Activated CD8-positive, alpha-beta memory T cell treated with anti-CD3 and anti-CD28 coated beads, Interleukin-2, amount 50 U/mL, for 1 hour (primary cell): Measurements from ENCODE around the gene KCNK3.

ENCODE experiments used
- DNase-seq: peaks from one replicate; pipeline ENCODE4 v3.0.0-alpha.2; 2020; ENCODE audit errors: extremely low read depth

Gene KCNK3

DNA sequence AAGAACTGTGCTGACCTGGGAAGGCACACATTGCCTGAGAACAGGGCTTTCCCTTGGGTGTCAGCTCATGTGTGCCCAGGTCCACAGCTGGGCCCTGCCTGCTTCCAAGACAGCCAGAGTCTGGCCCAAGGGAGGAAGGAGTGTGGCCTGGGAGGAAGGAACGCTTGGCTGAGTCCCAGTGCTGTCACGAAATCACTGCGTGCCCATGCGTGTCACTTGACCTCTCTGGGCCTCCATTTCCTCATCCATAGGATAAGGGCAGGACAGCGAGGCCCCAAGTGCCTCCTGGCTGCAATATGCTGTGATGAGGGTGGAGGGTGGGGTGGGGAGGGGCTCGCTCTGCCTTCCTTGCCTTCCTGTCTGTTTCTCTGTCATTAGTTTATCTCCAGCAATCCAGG is 642 bp upstream of the KCNK3 start:
- no peak for DNase-seq

DNA sequence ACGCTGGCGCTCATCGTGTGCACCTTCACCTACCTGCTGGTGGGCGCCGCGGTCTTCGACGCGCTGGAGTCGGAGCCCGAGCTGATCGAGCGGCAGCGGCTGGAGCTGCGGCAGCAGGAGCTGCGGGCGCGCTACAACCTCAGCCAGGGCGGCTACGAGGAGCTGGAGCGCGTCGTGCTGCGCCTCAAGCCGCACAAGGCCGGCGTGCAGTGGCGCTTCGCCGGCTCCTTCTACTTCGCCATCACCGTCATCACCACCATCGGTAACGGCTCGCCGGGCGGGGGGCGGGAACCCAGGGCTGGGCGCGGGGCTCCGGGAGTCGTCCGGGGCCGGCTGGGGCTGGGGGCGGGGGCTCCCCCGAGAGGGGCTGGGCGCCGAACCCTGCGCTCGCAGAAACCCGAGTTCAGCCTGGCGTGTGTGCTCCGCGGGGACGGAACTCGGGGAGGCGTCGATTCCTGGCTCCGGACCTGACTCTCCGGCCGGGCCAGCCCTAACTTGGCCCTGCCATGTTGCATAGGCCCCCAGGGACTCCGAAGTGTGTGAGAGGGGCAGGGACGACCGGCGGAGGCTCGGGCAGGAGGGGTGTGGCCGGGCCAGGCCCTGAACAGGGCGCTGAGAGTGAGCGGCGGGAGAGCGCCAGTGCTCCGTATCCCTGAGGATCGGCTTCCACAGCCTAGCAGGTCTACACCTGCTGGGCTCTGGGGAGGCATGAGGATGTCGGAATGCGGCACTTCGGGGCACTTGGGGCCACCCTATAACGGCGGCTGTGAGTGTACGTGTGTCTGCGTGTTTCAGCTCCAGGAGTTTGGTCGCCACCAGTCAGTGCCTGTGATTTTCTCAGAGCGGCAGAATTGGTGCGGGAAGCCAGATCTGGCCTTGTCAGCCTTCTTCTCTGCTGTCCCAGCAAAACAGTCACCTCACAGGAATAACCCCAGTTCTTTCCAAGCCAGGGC is 651 bp downstream of the KCNK3 start:
- no peak for DNase-seq

DNA sequence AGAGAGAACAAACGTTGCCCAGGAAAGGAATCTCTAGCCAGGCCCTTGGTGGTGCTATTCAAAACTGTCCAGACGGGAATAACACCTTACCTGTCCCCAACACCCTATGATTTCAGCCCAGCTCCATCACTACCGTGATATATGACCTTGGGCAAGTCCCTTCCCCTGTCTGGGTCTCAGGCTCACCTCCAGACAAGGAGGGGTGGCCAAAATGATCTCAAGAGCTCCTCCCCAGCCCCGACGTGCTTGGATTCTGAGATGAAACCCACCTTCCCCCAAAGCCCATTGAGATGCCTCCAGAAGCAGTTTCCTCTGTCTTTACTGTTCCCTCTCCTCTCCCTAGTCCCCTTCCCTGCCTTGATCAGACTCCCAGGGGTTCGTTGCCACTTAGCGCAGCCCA is 1.5 kb downstream of the KCNK3 start:
- DNase-seq, result no peak

DNA sequence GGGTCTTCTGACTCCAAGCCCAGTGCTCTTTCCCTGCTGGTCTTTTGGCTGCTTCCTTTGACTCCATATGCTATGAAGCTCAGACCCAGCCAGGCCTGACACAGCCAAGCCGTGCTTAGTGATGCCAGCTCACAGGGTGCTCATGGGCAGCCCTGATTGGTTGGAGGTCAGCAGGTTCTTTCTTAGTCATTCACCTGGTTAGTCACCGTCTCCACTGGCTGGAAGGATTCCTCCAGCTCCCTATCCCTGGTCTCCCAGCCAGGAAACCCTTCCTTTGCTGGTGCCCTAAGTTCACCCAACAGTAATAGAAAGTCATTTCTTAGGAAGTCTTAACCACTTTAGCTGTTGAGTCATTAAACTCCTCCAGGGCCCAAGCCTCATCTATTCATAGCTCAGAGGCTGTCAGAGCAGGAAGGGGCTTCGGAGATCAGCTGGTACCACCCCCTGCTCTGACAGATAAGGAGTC is 3.9 kb downstream of the KCNK3 start:
- DNase-seq, result no peak

DNA sequence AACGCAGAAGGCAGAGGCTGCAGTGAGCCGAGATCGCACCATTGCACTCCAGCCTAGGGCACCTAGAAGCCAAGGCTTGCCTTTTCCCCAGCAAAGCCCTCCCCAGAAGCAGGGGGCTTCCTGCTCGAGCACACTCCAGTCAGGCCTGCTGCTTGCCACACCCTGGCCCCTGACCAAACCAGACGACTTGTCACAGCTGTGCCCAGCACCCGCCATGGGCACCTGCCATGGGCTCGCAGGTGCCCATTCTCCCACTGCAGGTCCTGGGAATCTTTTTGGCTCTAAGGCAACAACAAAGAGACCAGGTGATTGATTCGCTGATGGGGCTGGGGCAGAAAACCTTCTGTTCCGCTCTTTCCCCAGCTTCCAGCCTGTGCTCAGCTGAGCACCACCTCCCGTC is 4.9 kb downstream of the KCNK3 start:
- DNase-seq, result no peak

DNA sequence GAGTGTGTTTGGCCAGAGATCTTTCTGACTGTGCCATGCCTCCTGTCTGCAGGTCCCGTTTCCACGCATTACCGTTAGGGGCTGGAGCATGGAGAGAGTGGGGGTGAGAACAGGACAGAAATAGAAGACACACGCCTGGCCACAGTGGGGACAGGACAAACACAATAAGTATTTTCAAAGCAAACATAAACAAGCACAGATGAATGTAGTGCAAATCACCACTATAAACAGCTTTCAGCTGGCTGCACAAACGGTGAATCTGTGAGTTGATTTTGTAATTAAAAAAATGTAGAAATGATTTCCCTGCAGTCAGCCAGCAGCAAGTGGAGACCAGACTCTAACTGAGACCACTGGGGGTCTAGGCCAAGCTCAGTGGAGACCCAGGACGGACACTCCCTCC is 6.8 kb downstream of the KCNK3 start:
- DNase-seq, result no peak

DNA sequence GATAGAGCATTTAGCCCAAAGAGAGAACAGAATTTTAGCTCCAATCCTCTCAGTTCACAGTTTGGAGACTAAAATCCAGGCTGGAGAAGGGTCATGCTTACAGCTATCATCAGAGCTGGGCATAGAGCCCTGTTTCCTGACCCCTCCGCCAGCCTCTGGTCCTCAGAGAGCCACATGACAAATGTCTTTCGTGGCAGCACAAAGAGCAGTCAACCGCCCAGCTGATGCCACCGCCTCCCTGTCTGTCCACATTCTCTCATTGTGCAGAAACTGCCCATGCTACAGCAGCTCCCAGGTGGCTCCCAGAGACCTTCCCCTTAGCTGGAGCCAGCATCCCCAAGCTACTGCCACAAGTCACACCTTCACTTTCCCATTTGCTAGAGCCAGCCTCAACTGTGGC is 7.6 kb downstream of the KCNK3 start:
- no peak for DNase-seq

DNA sequence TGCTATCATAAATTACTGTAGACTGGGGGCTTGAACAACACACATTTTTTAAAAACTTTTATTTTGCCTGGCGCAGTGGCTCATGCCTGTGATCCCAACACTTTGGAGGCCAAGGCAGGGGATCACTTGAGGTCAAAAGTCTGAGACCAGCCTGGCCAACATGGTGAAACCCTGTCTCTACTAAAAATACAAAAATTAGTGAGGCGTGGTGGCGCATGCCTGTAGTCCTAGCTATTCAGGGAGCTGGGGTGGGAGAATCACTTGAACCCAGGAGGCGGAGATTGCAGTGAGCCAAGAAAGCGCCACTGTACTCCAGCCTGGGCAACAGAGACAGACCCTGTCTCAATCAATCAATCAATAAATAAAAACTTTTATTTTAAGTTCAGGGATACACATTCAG is 9.1 kb downstream of the KCNK3 start:
- no peak for DNase-seq

DNA sequence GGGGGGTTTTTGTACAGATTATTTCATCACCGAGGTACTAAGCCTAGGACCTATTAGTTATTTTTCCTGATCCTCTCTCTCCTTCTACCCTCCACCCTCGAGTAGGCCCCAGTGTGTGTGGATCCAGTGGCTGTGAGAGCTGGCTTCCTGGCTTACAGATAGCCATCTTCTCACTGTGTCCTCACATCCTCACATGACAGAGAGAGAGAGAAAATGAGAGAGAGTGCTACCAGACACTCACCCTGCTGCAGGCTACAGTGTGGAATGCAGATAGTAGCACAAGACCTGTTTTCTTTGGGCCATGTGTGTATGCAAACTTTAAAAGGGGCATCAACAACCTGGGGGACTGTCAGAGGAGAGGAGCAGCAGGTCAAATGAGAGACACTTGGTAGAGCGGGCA is 9.5 kb downstream of the KCNK3 start:
- DNase-seq, result no peak

DNA sequence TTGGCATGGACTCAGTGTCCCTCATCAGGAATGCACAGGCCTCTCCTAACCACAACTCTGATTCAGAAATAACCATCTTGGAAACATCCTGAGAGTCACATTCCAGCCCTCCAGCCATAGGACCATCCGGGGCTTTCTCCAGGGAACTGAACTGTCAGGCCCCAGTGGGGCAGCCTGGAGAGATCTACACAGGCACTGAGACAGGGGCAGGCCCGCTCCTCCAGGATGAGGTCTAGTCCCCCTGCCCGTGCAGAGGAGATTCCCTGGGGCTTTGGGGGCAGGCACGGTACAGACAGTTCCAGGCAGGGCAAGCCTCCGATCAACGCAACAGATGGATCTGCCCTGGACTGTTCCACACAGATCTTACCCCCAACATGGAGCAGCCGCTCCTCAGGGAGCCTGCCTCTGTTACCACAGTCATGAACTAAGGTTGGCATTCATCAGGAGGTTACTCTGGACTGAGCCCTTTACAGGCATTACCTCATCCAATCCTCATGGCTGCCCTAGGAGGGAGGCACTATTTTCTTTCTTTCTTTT is 12.0 kb downstream of the KCNK3 start:
- no peak for DNase-seq

DNA sequence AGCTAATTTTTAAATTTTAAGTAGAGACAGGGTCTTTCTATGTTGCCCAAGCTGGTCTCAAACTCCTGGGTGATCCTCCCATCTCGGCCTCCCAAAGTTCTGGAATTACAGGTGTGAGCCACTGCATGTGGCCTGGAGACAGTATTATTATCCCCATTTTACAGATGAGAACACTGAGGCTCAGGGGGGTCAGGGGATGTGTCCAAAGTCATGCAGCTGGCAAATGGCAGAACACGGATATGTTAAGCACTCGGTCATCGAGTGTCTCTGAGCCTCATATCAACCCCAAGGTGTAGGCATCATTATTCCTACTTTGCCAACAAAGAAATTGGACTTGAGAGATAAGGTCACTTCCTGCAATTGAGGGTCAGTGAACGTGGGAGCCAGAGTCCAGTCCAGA is 12.6 kb downstream of the KCNK3 start:
- DNase-seq, result no peak

DNA sequence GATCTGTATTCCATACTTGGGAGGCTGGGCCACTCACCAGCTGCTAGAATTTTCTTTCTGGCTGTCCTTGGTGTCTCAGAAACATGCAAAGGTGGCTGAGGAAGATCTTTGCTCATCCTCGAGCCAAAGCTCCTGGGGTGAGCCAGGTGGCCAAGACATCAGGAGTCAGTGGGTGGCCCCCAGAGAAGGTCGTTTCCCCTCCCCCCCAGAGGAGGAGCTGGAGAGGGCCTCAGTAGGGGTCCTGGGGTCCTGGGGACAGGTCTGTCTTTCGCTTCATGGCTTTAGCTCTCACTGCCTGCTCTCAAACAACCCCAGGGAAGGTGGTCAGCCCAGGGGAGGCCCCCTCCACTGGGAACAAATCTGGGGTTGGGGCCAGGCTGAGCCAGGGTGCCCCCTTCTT is 13.6 kb downstream of the KCNK3 start:
- no peak for DNase-seq

DNA sequence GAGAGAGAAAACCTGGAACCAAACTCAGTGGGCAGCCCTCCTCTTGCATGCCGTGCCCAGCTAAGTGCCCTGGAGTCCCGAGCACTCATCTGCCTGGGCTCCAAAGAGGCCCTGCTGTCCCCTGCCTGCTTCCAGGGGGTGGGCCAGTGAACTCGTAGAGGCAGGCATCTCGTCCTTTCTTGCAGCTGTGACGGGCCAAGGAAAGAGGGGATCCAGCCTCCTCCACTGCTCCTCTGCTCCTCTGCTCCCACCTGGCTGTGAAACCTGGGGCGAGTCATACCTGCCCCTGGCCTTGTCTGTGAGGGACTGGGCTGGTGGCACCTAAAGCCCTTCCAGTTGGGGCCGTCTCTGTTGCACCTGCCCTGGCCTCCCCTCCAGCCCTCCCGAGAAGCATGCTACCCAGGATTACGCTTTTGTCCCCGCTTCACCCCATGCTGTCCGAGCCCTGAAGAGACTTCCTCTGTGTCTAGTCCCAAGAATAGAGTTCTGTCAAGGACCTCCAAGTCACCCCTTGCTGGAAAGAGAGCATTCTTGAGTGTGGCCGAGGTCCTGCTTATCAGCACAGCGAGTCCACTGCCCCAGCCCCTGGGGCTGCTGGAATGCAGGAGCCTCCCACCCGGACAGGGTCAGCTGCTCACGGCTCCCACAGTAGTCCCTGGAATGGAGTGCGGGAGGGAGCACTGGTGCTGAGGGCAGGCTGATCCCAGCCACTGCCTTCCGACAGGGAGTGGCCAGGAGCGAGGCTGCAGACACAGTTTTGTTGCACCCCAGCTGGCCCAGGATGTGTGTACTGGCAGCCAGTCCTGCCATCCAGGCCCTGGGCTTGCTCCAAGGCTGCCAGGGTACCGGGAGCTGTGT is 14.3 kb downstream of the KCNK3 start:
- no peak for DNase-seq

DNA sequence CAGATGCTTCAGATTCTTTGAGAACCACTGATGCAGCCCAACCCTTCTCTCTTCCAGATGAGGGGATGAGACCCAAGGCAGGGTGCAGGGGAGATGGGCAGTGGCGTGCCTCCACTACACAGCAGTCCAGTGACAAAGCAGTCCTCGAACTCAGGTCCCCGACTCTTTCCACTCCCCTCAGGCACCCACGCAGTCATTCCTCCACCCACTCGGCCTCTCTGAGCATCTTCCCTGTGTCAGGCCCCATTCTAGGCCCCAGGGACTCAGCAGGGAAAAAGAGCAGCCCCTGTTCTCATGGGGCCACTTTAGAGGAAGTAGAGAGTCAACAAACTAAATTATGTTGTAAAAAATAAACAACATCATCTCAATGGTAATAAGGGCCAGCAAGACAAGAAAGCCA is 15.2 kb downstream of the KCNK3 start:
- no peak for DNase-seq

DNA sequence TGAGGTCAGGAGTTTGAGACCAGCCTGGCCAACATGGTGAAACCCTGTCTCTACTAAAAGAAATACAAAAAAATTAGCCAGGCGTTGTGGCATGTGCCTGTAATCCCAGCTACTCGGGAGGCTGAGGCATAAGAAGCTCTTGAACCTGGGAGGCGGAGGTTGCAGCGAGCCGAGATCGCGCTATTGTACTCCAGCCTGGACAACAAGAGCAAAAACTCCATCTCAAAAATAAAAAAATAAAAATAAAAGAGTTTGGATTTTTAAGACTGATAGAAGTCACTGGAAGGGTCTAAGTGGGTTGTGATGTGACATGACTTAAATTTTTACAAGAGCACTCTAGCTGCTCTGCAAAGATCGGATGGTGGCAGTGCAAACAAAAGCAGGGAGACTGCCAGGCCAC is 15.9 kb downstream of the KCNK3 start:
- no peak for DNase-seq

DNA sequence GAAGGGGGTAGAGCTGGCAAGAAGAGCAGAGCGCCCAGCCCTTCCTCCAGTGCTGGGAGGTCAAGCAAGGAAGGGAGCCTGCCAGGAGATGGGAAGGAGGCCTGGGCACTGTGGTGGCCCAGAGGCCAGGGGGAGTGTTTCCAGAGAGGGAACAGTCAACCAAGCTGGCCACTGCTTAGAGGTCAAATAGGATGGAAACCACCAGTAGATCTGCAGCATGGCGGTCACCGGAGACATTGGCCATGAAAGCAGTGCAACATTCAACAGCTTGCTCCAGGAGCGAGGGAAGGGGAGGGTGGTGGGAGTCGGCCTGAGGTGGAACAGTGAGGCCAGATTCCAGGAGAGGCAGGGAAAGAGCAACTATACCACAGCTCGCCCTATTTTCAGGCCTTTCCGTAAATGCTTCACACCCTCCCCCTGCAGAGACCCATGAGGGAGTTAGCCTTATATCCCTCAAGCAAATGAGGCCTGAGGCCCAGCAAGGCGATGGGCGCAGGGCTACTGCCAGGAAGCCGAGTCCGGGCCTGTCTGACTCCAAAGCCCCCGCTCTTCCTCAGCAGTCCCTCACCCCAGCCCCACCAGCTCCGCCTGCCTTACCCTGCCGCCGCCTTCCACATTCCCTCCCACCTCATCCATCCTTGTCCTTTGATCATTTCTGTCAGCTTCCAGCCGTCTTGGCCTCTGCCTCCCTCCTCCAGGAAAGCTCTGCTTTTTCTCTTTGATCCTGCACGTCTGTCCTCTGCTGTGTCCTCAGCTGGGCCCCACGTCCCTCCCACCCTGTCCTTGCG is 17.0 kb downstream of the KCNK3 start:
- no peak for DNase-seq

DNA sequence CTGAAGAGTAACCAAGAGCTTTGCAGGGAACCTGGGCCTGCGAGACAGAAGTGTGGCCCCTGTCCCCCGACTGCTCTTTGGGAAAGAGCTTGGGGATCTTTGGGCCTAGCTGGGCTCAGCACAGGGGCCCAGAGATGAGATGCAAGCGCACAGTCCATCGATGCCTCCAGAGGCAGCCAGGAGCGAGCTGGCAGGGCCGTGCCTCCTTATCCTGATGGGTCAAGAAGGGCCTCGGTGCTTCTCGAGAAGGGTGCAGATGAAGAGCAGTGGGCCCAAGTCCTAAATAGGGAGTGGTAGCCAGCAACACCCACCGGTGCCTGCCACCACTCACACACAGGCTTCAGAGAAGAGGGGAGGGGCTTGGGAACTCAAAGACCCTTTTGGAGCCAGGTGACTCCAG is 17.6 kb downstream of the KCNK3 start:
- DNase-seq, result no peak

DNA sequence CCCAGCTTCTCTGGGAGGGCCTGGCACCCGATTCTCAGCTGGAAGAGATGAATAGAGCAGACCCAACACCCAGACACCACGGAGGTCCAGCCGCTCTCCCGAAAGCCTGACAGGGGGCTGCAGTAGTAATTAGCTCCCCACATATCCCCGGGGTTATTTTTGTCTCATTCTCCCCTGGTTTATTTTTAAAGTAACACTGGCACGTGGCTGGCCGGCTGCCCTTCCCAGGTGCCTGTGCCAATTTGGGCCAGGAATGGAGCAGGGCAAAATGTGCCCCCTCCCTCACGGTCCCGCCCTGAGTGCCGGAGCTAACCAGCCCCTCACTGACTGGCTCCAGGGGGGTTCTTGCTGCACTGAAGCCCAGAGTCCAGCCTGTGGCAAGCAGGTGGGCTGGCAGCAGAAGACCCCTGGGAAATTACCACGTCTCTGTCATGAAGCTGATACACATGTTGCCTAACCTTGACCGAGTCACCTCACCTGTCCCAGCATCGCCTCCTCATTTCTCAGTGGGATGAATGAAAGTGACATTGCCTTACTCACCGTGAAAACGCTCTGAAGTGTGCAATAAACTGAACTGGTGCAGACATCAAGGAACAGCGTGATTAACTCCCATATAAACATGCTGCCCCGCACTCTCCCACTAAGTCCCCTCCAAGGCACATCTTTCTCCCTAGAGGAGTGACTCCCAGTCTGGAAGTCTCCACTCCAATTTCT is 18.4 kb downstream of the KCNK3 start:
- no peak for DNase-seq

DNA sequence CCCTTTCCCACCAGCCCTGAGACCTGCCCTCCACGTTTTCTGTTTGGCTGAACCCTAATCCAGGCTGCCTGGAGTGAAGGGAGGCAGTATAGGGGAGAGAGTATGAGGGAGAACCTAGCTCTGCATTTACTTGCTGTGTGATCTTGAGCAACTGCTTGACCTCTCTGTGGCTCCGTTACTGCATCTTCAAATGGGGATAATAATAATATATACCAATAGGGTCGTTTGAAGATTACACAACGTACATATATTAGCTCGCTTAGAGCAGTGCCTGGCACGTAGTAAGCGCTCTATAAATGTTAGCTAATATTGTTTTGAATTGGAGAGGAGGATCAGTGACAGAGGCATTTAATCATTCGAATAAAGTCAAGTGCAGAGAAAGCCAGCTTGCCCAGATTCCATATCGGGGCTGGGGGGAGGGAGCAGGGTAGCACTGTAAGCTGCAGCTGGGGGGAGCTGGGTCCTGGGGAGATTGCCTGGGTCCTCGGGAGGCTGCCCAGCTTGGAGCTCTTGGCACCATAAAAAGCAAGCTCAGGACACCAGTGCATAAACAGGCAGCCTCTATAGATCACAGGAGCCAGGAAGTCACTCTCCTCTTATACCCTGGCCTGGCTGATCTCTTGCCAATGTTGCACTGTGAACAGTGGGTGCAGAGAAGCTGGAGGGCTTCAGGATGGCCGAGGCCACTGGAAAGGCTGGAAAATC is 19.1 kb downstream of the KCNK3 start:
- DNase-seq, result no peak
